ENCODE measurements around the gene TRHDE.

The TRHDE gene

GRCh38 chr12:72323881-72324280 lies 51.7 kb downstream of the TRHDE start:
- no peak for DNase-seq

- no peak for DNase-seq
Observed at GRCh38 chr12:72330301-72330700, 58.1 kb downstream of the TRHDE start.

GRCh38 chr12:72330784-72331183 lies 58.6 kb downstream of the TRHDE start:
- no peak for DNase-seq

- no peak for DNase-seq
Observed at GRCh38 chr12:72337382-72337781, 65.2 kb downstream of the TRHDE start.

GRCh38 chr12:72337946-72338345 lies 65.8 kb downstream of the TRHDE start:
- no peak for DNase-seq

- DNase-seq = no peak
Observed at GRCh38 chr12:72338437-72338836, 66.3 kb downstream of the TRHDE start.

GRCh38 chr12:72346363-72346944 lies 74.3 kb downstream of the TRHDE start:
- no peak for DNase-seq

- DNase-seq = no peak
Observed at GRCh38 chr12:72349491-72349890, 77.3 kb downstream of the TRHDE start.

GRCh38 chr12:72359416-72359815 lies 87.2 kb downstream of the TRHDE start:
- DNase-seq = no peak

GRCh38 chr12:72365151-72365550 lies 93.0 kb downstream of the TRHDE start:
- no peak for DNase-seq

GRCh38 chr12:72366255-72366654 lies 94.1 kb downstream of the TRHDE start:
- no peak for DNase-seq

GRCh38 chr12:72368298-72368697 lies 96.1 kb downstream of the TRHDE start:
- DNase-seq = no peak

- DNase-seq = no peak
Observed at GRCh38 chr12:72368719-72369422, 96.7 kb downstream of the TRHDE start.

GRCh38 chr12:72369423-72369959 lies 97.3 kb downstream of the TRHDE start:
- no peak for DNase-seq

GRCh38 chr12:72380441-72380840 lies 108.3 kb downstream of the TRHDE start:
- DNase-seq = no peak

GRCh38 chr12:72388322-72388721 lies 116.2 kb downstream of the TRHDE start:
- no peak for DNase-seq

GRCh38 chr12:72390146-72390545 lies 118.0 kb downstream of the TRHDE start:
- DNase-seq = no peak

GRCh38 chr12:72406111-72406510 lies 133.9 kb downstream of the TRHDE start:
- no peak for DNase-seq

GRCh38 chr12:72432037-72432604 lies 160.0 kb downstream of the TRHDE start:
- DNase-seq = no peak

- DNase-seq = no peak
Observed at GRCh38 chr12:72433298-72433697, 161.1 kb downstream of the TRHDE start.

- no peak for DNase-seq
Observed at GRCh38 chr12:72434999-72435398, 162.8 kb downstream of the TRHDE start.

GRCh38 chr12:72442217-72442616 lies 170.0 kb downstream of the TRHDE start:
- DNase-seq = no peak

GRCh38 chr12:72444125-72444524 lies 172.0 kb downstream of the TRHDE start:
- no peak for DNase-seq

GRCh38 chr12:72444566-72444965 lies 172.4 kb downstream of the TRHDE start:
- no peak for DNase-seq

Measured in effector CD4-positive, alpha-beta T cell (primary cell).